Measurements from ENCODE around the gene ETS1. TPM values are rescaled to one million over a fixed set of nuclear protein-coding genes. Genes with fewer than 3 reads are reported as not detected.
A peak's percentile ranks its signal among the peaks of the same experiment; 100 is the strongest.
"Not testable (repeated sequence)": the region's sequence is repeated elsewhere in the genome, so short reads cannot be mapped to it uniquely, and the experiment has no call there.

ETS1 gene
- total and polyA plus RNA-seq, 11 donors: 18.4 to 101 (median 45.3) TPM

GRCh38 chr11:128453444-128454336 lies 133.7 kb downstream of the ETS1 start:
- TF ChIP-seq POLR2A (IDR thresholded peaks at IDR 0.05) (no peak), CTCF (IDR thresholded peaks at IDR 0.05) (no peak)
- peak overlapping the region in 5 of 12 donors; percentile 4 to 56 (median 39) for H3K27ac ChIP-seq
- no peak overlapping the region for H3K4me3 ChIP-seq
- H3K27me3 ChIP-seq: no peaks in the 10 kb centered on the region
- H3K36me3 ChIP-seq: peaks cover 0 to 27% (median 17%) of the 10 kb centered on the region in 9 donors
- DNase-seq (peak in 4 of 5 donors; percentile 61 to 76 (median 69)), ATAC-seq (peak; percentile 53 to 85 (median 76))
- intact Hi-C loops (cut with DNase I): loop anchor here in 2 of 10 donors (10.0 kb wide), 2 partner anchors 59 to 159 kb away; no protein-coding TSS in a partner anchor
- WGBS, 4 donors: 63 to 70% (median 65%) methylated on average over 5 of the region's 5 CpGs
- H3K4me1 ChIP-seq: peaks cover 3 to 66% (median 33%) of the 10 kb centered on the region in 12 donors
- H3K9me3 ChIP-seq: no peaks in the 10 kb centered on the region

GRCh38 chr11:128451652-128452470 lies 135.5 kb downstream of the ETS1 start:
- Histone ChIP-seq H3K9me3 (peaks cover 0 to 4% (median 0%) of the 10 kb centered on the region in 12 donors), H3K4me1 (peaks cover 3 to 55% (median 23%) of the 10 kb centered on the region in 12 donors), H3K27ac (peak overlapping the region in 11 of 12 donors; percentile 32 to 75 (median 62)), H3K27me3 (no peaks in the 10 kb centered on the region), H3K4me3 (peak overlapping the region in 9 of 12 donors; percentile 3 to 40 (median 24)), H3K36me3 (peaks cover 0 to 9% (median under 1%) of the 10 kb centered on the region in 9 donors)
- peak; percentile 69 to 78 (median 74) for DNase-seq
- ATAC-seq: peak; percentile 24 to 85 (median 78)
- intact Hi-C loops (cut with DNase I): loop anchor here in 2 of 10 donors (10.0 kb wide), 2 partner anchors 57 to 157 kb away; no protein-coding TSS in a partner anchor
- WGBS, 4 donors: 59 to 72% (median 67%) methylated on average over 26 of the region's 26 CpGs
- TF ChIP-seq POLR2A (IDR thresholded peaks at IDR 0.05): no peak
- no peak for TF ChIP-seq CTCF (IDR thresholded peaks at IDR 0.05)

GRCh38 chr11:128450882-128451651 lies 136.3 kb downstream of the ETS1 start:
- Histone ChIP-seq H3K27ac (peak overlapping the region in 11 of 12 donors; percentile 32 to 75 (median 62)), H3K27me3 (no peaks in the 10 kb centered on the region), H3K4me3 (peak overlapping the region in 9 of 12 donors; percentile 3 to 40 (median 24)), H3K36me3 (peaks cover 0 to 6% (median 0%) of the 10 kb centered on the region in 9 donors), H3K9me3 (peaks cover 0 to 9% (median 0%) of the 10 kb centered on the region in 12 donors), H3K4me1 (peaks cover 3 to 48% (median 21%) of the 10 kb centered on the region in 12 donors)
- WGBS, 4 donors: 82 to 89% (median 86%) methylated on average over 21 of the region's 21 CpGs
- no peak for TF ChIP-seq CTCF (IDR thresholded peaks at IDR 0.05)
- ATAC-seq (no peak), DNase-seq (no peak)
- intact Hi-C loops (cut with DNase I): loop anchor here in 2 of 10 donors (10.0 kb wide), 2 partner anchors 56 to 156 kb away; no protein-coding TSS in a partner anchor

- not testable (repeated sequence) for ATAC-seq, H3K36me3 ChIP-seq, DNase-seq, H3K4me3 ChIP-seq, H3K27ac ChIP-seq, H3K27me3 ChIP-seq
- 72 to 97% (median 88%) methylated on average over 4 of the region's 4 CpGs for WGBS, 4 donors
- intact Hi-C loops (cut with DNase I): loop anchor here in 2 of 10 donors (10.0 kb wide), 2 partner anchors 56 to 156 kb away; no protein-coding TSS in a partner anchor
- H3K9me3 ChIP-seq: peaks cover 0 to 13% (median 0%) of the 10 kb centered on the region in 12 donors
- H3K4me1 ChIP-seq: peaks cover 3 to 42% (median 19%) of the 10 kb centered on the region in 12 donors
Measured at GRCh38 chr11:128450425-128450824, 136.9 kb downstream of the ETS1 start.

Data from heart left ventricle (tissue), 16 donors.